ENCODE measurements around the gene CIC.

The CIC gene

GRCh38 chr19:42289556-42290041 is 20.5 kb downstream of the CIC start:
- DNase-seq (ENCODE audit: insufficient read length, low spot score) (no peak), FAIRE-seq (no peak)
- no peak for TF ChIP-seq CTCF (IDR thresholded peaks at IDR 0.05; ENCODE audit: insufficient read depth, missing control alignments)

GRCh38 chr19:42290136-42290522 is 21.1 kb downstream of the CIC start:
- DNase-seq (ENCODE audit: insufficient read length, low spot score), result no peak
- no peak for TF ChIP-seq CTCF (IDR thresholded peaks at IDR 0.05; ENCODE audit: insufficient read depth, missing control alignments)
- FAIRE-seq, result no peak

GRCh38 chr19:42290523-42291434 is 21.7 kb downstream of the CIC start:
- FAIRE-seq (no peak), DNase-seq (ENCODE audit: insufficient read length, low spot score) (no peak)
- peak; percentile 37 for TF ChIP-seq CTCF (IDR thresholded peaks at IDR 0.05; ENCODE audit: insufficient read depth, missing control alignments)

DNA sequence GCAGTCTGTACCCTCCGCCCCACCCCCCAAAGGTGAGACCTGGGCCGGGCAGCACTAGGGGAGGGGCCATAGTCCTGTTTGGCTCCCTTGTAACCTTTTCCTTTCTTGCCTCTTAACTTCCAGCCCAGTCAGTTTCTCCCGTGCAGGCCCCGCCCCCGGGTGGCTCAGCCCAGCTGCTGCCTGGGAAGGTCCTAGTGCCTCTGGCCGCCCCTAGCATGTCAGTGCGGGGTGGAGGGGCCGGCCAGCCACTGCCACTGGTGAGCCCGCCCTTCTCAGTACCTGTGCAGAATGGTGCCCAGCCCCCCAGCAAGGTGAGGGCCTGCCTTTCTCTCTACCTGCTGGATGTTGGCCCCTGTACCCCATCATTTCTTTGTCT is 22.4 kb downstream of the CIC start:
- DNase-seq (ENCODE audit: insufficient read length, low spot score), result no peak
- TF ChIP-seq CTCF (IDR thresholded peaks at IDR 0.05; ENCODE audit: insufficient read depth, missing control alignments), result no peak
- FAIRE-seq, result no peak

- FAIRE-seq (no peak), DNase-seq (ENCODE audit: insufficient read length, low spot score) (no peak)
- TF ChIP-seq CTCF (IDR thresholded peaks at IDR 0.05; ENCODE audit: insufficient read depth, missing control alignments), result no peak
Observed at GRCh38 chr19:42292042-42292960, 23.2 kb downstream of the CIC start.

GRCh38 chr19:42292963-42293362 is 23.9 kb downstream of the CIC start:
- FAIRE-seq (no peak), DNase-seq (ENCODE audit: insufficient read length, low spot score) (no peak)
- TF ChIP-seq CTCF (IDR thresholded peaks at IDR 0.05; ENCODE audit: insufficient read depth, missing control alignments), result no peak

All from D721Med (cell line).